Glomerular endothelial cell (primary cell): ENCODE data around the gene WDCP. TPM values are rescaled to one million over a fixed set of nuclear protein-coding genes. Genes with fewer than 3 reads are reported as not detected.
"Not testable (repeated sequence)": the region's sequence is repeated elsewhere in the genome, so short reads cannot be mapped to it uniquely, and the experiment has no call there.

Source experiments
- DNase-seq: peaks from one replicate; pipeline ENCODE4 v3.0.0-alpha.2; 2011; ENCODE audit warnings: low read depth, low spot score; ENCODE audit errors: extremely low read depth
- total RNA-seq: library from RNA; depleted of rRNA; stranded (reverse); fragments of >200 nt; gene quantifications from 2 replicates; pipeline ENCODE4 v1.2.3, GENCODE V29; 2015

The WDCP gene, protein sequence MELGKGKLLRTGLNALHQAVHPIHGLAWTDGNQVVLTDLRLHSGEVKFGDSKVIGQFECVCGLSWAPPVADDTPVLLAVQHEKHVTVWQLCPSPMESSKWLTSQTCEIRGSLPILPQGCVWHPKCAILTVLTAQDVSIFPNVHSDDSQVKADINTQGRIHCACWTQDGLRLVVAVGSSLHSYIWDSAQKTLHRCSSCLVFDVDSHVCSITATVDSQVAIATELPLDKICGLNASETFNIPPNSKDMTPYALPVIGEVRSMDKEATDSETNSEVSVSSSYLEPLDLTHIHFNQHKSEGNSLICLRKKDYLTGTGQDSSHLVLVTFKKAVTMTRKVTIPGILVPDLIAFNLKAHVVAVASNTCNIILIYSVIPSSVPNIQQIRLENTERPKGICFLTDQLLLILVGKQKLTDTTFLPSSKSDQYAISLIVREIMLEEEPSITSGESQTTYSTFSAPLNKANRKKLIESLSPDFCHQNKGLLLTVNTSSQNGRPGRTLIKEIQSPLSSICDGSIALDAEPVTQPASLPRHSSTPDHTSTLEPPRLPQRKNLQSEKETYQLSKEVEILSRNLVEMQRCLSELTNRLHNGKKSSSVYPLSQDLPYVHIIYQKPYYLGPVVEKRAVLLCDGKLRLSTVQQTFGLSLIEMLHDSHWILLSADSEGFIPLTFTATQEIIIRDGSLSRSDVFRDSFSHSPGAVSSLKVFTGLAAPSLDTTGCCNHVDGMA
- 9.1 and 10.4 TPM in 2 replicates for total RNA-seq

DNA sequence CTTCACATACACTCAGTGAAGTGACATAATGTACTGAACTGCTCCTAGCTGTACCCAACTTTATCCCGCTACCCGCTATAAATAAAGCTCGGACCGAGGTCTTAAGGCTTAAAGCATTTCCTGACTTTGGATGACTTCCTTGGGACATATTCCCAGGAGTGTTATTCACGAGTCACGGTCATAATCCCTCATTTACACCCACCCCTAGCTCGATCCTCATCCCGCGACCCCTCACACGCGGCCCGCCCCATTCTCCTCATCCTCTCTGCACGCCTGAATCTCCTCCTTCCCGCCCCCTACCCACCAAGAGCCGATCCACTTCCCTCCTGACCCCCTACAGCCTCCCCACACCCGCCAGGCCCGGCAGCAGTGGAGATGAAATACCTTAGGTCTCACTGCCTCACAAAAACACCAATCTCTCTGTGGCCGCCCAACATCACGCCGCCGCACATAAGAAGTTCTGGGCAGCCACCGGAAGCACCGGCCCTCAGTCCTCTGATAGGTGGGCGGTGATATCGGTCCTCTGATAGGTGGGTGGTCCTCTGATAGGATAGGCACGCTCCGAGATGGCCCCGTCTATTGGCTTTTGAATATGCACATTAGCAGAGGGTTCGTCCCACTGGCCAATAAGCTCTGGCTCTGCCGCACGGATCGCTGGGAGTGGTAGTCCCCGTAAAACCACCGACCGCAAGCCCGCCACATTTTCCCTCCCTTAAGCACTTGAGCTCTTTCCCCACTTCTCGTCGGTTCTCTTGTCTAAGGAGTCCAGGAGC lies at the start of gene WDCP:
Gene WDCP (minus strand): TSS at position 462 of the 773 bp plus-strand sequence. CDS start 7,897 bp downstream, outside the sequence.
- DNase-seq: peak; percentile 93

DNA sequence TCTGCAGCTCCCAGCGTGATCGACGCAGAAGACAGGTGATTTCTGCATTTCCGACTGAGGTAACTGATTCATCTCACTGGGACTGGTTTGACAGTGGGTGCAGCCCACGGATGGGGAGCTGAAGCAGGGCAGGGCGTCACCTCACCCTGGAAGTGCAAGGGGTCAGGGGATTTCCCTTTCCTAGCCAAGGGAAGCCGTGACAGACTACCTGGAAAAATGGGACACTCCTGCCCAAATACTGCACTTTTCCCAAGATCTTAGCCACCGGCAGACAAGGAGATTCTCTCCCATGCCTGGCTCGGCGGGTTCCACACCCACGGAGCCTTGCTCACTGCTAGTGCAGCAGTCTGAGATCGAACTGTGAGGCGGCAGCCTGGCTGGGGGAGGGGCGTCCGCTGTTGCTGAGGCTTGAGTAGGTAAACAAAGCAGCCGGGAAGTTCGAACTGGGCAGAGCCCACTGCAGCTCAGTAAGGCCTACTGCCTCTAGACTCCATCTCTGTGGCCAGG lies 48.0 kb upstream of the WDCP start:
- not testable (repeated sequence) for DNase-seq

DNA sequence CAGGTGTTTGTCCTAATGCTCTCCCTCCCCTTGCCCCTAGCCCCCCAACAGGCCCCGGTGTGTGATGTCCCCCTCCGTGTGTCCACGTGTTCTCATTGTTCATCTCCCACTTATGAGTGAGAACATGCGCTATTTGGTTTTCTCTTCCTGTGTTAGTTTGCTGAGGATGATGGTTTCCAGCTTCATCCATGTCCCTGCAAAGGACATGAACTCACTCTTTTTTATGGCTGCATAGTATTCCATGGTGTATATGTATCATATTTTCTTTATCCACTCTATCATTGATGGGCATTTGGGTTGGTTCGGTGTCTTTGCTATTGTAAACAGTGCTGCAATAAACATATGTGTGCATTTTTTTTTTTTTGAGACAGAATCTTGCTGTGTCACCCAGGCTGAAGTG lies 46.1 kb upstream of the WDCP start:
- not testable (repeated sequence) for DNase-seq

DNA sequence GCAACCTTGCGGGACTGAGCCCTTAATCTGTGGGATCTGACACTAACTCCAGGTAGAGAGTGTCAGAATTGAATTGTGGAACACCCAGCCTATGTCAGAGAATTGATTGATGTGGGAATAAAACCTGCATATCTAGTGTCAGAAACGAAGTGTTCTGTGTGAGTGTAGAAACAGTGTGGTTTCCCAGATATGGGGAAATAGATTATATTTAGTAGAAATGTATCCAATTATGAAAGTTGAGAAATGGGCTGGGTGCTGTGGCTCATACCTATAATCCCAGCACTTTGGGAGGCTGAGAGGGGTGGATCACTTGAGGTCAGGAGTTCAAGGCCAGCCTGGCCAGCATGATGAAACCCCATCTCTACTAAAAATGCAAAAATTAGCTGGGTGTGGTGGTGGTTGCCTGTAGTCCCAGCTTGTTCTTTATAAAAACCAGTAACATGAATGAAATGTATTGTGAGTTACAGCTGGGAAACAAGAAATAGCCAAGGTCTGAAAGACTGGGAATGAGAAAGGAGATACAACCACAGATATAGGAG lies 41.7 kb upstream of the WDCP start:
- no peak for DNase-seq

DNA sequence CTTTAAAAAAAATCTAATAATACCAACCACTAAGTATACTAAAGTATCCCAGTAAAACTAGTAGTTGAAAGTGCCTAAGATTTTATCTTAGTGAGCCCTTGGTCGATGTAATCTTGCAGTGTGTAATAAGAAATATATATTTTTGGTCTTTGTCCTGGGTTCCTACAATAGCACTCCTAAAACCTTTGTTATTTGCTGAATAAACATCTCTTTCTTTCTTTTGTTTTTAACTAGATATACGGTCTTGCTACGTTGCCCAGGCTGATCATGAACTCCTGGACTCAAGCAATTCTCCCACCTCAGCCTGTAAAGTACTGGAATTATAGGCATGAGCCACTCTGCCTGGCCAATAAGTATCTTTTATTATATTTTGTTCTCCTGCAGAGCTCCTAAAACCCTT lies 39.8 kb upstream of the WDCP start:
- DNase-seq: no peak

DNA sequence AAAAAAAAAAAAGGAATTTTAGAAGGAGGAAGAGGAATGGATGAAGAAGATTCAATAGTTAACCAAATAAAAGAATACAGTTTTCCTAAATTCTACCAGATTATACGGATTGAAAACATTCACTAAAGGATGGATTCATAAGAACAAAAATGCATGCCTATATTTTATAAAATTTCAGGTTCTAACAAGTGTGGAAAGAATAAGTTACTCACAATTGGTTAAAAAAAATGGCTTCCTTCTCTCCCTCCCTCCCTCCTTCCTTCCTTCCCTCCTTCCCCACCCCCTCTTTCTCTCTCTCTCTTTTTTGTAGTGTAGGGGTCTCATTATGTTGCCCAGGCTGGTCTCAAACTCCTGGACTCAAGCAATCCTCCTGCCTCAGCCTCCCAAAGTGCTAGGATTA lies 39.0 kb upstream of the WDCP start:
- no peak for DNase-seq

DNA sequence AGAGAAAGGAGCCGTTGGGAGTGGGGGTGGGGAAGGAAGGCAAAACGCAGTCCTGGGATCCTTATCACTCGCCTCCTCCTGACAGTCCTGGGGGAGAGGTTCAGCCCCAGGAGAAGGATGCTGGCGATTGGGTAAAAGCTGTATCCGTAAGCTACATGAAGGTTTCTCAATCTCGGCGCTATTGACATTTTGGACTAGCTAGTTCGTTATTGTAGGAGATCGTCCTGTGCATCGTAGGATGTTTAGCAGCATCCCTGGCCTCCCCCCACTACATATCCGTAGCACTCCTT lies 38.0 kb upstream of the WDCP start:
- DNase-seq: no peak

DNA sequence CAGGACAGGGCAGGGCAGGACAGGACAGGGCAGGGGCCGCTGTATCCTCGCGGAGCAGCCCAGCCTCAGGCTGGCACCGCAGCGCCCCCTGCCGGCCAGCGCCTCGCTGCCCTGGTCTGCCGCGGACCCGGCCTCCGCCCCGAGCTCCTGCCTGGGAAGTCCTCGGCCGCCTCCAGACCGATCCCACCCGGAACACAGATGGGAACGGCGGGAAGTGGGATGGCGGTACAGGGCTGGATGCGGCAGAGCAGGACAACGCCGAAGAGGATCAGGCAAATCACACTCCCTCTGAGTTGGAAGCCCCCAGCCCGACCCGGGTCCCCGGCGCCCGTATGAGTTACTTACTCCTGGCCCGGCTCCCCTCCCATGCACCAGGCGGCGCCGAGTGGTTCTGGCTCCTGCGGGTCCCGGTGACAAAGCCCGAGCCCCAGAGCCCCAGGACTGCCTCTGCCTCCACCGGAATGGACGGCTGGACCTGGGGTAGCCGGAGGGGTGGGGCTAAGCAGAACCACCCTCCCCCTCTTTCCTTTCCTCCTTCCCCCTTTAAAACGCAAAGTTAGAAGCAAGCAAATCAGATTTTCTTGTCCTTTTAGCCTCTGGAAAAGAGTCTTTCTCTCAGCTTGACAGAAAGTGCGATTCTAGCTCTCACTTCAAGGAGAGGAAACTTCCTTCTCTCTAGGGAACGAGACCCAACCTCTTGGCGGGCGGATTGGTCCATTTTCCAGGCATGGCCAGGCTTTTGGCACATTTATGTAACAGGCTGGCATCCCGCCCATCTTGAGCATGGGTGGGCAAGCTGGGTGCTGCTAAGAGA lies 37.4 kb upstream of the WDCP start, which contains the start of gene TP53I3:
Gene TP53I3 (minus strand): TSS at position 449 of the 814 bp plus-strand sequence. CDS start 508 bp downstream, outside the sequence.
- DNase-seq: no peak

DNA sequence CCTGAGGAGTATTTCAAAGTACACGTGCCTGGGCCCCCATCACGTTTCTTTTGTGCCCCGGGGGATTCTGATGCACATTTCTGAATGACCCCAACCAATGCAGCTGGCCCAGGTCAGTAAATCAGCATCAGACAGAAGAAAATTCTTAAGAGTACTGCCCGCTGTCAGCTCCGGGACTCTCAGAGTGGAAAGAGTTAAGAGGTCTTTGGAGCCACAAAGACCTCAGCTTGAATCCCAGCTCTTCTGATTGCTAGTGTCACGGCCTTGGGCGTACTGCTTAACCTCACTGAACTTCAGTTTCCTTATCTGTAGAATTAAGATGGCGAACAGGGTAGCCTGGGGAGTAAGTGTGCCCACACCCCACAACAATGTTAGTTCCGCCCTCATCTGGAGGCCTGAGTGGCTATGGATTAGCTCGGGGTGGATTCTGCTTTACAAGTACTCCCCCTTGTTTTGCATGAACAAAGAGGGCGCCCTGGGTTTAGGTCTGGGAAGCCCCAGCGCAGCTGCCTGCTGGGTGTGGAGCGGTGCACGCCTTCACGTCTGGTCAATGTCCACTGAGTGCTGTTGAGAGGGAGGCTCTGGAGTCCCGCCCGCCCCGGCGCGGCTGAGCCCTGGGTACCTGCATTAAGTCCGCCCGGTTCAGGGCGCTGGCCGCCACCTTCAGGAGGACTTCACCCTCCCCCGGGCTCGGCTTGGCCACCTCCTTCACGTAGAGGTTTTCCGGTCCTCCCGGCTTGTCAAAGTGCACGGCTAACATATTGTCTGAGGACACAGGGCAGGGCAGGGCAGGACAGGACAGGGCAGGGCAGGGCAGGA lies 36.6 kb upstream of the WDCP start:
- no peak for DNase-seq

DNA sequence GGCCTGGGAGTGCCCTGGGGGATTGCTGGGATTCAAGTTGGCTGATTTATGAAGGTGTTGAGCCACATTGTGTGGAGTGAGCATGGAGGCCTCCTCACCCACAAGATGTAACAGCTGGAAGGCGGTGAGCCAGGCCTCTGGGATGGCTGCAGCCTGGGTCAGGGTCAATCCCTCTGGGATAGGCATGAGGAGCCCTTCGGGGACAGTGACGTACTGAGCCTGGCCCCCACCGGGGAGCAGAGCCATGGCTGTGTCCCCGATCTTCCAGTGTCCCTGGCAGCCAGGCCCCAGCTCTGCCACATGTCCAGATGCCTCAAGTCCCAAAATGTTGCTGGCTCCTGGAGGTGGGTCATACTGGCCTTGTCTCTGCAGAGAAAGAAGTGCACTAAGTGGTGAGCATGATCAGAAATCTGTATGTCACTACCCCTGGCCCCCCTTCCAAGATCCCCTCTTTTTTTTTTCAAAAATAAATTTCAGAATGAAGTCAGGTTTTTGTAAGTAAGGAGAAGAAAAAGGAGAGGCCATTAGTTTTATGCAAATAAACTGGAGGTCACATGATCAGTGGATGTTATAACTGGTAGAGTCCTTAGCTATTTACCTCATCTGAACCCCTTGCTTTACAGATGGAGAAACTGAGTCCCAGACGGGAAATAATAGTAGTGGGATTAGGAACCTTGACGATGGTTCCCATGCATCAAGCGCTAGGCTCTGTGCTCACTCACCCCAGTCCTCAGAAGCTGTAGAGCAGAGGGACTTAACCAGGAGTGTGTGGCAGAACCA lies 35.8 kb upstream of the WDCP start:
- DNase-seq: no peak

DNA sequence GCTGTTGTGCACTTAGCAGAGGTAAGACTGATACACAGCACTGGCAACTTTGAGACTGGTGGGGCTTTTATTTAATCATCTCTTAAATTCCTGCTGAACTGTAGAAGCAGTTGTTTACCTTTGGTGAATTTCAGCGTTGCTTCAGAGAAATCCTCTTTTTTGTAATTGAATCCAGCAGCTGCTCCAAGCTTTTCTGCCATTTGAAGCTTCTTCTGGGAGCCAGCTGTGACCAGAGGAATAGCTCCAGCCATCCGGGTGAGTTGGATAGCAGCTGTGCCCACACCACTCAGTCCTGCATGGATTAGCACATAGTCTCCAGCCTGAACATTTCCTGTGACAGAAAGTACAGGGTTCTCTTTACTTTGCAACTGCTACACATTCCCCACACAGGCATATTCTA lies 33.5 kb upstream of the WDCP start:
- DNase-seq: no peak

DNA sequence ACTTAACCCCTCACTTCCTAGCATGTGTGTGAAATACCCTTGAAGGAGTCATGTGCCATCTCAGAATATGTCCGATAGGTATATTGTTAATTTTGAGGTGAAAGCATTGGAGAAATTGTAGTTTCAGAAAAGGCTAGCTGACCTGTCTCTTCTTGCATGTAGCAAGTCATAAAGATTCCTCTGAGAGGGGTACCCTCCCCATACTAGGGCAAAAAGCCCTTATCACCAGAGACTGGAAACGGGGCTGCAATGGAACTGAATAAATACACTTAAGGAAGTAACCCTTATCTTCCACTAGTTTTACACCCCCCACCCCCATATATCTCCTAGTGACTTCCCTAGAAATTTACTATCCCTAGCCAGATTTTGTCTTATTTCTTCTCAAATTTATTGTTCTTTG lies 30.7 kb upstream of the WDCP start:
- DNase-seq: no peak

DNA sequence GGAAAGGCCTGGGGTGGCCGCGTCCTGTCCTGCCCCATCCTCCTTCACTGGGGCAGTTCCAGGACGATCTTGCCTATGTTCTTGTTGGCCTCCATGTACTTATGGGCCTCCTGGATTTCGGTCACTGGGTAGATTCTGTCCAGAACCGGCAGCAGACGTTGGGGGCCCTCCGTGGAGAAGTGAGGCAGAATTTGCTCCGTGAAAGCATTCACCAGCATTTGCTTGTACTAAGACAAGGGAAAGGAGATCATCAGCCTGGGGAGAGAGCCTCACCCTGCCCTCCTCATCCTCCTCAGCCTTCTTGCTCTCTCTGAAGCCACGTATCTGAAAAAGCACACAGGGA lies 30.3 kb upstream of the WDCP start:
- DNase-seq: no peak

DNA sequence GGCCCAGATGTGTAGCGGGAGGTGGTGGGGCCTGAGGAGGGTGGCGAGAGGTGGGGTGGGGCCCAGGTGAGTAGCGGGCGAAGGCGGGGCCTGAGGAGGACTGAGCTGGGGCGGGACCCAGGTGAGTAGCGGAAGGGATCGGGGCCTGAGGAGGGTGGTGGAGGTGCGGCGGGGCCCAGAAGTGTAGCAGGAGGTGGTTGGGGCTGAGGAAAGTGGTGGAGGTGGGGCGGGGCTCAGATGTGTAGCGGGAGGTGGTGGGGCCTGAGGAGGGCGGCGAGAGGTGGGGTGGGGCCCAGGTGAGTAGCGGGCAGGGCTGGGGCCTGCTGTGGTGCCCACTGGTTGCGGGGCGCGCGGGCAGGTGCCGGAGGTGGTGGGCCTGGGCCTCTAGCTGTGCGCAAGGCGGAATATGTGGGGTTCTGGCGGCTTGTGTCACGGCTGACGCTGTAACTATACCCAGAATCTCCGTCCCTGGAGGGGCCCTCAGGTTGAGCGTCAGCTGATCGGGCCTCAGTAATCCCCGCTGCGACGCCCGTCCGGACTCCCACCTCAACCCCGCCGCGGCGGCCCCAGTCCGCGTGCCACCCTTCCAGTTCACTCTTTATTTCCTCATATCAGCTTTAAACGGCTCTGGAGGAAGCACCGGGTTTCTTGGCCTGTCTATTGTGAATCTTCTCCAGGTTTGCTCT lies 29.8 kb upstream of the WDCP start:
- no peak for DNase-seq

DNA sequence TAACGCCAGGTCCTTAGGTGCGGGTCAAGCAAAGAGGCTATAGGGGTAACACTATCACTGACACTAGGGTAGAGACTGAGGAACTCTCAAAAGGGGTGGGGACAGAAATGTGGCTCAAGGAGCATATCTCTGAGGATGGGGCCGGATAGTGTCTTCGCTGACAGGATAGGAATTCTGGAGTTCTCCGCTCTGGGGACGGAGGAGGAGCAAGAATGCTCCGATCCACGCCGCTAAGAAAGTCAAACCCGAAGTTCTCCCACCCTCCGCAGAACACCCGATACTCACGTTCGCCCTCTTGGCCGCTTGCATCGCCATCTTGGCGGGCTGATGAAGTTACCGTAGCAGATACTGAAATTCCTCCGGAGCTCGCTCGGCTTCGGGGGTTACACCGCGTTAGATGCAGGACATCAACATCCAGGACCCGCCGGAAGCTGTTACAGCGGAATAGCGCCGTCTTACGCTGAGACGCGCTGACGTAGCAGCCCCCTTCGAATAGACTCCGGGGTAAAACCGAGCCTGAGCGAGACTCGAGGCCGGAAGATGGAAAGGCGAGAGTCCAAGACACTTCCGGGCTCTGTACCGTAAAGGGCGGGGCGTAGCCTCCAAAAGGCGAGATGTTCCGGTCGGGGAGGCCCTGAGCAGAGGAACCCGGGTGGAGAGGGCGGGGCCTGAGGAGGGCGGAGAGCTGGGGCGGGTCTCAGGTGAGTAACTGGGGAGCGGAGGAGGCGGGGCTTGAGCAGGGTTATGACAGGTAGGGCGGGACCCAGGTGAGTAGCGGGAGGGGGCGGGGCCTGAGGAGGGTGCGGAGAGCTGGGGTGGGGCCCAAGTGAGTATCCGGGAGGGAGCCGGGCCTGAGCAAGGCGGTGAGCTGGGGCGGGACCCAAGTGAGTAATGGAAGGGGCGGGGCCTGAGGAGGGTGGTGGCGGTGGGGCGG lies 29.0 kb upstream of the WDCP start, which contains the start of gene SF3B6:
Gene SF3B6 (minus strand): TSS at position 412 of the 934 bp plus-strand sequence. CDS start 97 bp downstream, at position 315.
- DNase-seq: peak; percentile 94

DNA sequence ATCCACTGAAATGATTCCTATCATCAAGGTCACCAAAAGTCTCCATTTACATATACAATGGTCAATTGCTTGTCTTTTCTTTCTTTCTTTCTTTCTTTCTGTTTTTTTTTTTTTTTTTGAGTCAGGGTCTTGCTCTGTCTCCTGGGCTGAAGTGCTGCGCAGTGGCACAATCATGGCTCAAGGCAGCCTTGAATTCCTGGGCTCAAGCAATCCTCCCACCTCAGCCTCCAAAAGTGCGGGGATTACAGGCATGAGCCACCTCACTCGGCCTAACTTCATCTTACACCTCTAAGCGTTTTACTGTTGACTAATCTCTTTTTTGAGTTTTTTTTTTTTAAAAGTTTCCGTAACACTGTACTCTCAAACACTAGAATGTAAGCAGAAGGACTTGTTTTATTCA lies 28.1 kb upstream of the WDCP start:
- DNase-seq: no peak

DNA sequence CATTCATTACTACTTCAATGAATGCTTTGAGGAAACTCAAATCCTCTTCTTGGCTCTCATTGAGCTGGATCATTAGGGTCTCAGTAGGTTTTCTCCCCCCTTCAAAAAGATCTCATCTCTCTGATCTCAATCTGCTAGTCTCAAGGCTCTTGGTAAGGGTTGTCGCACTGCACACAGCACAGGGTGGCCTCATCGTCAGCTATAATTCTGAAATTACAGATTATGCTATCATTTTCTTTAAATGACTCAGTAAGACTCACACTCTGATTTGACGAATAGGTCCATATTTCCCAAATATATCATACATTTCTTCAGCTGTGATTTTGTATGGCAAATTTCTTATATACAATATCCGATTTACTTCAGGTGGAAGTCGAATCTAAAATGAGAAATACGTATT lies 26.6 kb upstream of the WDCP start:
- DNase-seq: no peak
